ENCODE measurements around the gene PTGS1. TPM values are rescaled to one million over a fixed set of nuclear protein-coding genes. Genes with fewer than 3 reads are reported as not detected.

PTGS1 gene
- total and polyA plus RNA-seq, 9 of the 15 experiments (the other 6 are each of a cell fraction or from before 2014, with no cell fraction given) = 3.4 to 12.9 (median 5.3) TPM

DNA sequence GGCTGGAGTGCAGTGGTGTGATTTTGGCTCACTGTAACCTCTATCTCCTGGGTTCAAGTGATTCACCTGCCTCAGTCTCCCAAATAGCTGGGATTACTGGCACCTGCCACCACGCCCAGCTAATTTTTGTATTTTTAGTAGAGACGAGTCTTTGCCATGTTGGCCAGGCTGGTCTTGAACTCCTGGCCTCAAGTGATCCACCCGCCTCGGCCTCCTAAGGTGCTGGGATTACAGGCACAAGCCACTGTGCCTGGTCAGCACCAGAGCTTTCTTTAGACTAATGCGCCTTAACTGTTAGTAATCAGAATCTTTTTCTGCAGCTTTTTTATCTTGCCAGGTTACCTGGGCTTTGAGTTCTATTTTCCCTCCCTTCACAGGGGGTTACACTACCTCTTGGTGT is 18.4 kb downstream of the PTGS1 start:
- Histone ChIP-seq H3K27ac (ENCODE audit: extremely low read depth, low read depth, low read length) (no peak overlapping the region), H2AFZ (ENCODE audit: low read depth, low read length) (no peak overlapping the region), H4K20me1 (replicated peaks; ENCODE audit: control insufficient read depth, insufficient read depth, low read length) (no peaks in the 10 kb centered on the region), H3K27me3 (ENCODE audit: control insufficient read depth in 2 of 2, insufficient read depth in 2 of 2, low read length in 2 of 2) (peaks cover 0 to 6% of the 10 kb centered on the region in 2 experiments; a peak in 2 of 5 replicates), H3K79me2 (ENCODE audit: control insufficient read depth, insufficient read depth, low read length) (no peaks in the 10 kb centered on the region), H3K9me3 (replicated peaks; ENCODE audit: control insufficient read depth, insufficient read depth, low read depth, low read length) (no peaks in the 10 kb centered on the region; the same call in 1 of the 2 replicates), H3K36me3 (ENCODE audit: control insufficient read depth, insufficient read depth, low read length) (no peaks in the 10 kb centered on the region), H3K4me3 (no peak overlapping the region), H3K9me1 (ENCODE audit: control insufficient read depth, insufficient read depth, low read length) (no peaks in the 10 kb centered on the region), H3K4me2 (ENCODE audit: insufficient read depth, low read length) (no peak overlapping the region), H3K9ac (ENCODE audit: insufficient read depth in 1 of 2, low read depth in 2 of 2, low read length in 2 of 2) (no peak overlapping the region), H3K4me1 (replicated peaks in 1 of 2; ENCODE audit: control insufficient read depth in 2 of 2, insufficient read depth in 2 of 2, low read length in 2 of 2) (no peaks in the 10 kb centered on the region)
- WGBS (ENCODE audit: insufficient coverage, low coverage, missing lambda C conversion rate) = 20% methylated on average over 5 of the region's 5 CpGs
- ChIA-PET CTCF (ENCODE audit: low intra/inter-chr PET ratio) (no interaction called here), POLR2A (interaction anchor here (0.7 to 1.8 kb wide), 3 partner anchors 9 to 12 kb away, joined by 3 to 12 read pairs (median 4); no protein-coding TSS in a partner anchor)
- FAIRE-seq (no peak), DNase-seq (ENCODE audit: extremely low read depth in 1 of 4, low spot score in 3 of 4) (no peak), ATAC-seq (no peak)
- no TSS peak for BruUV-seq (replicated peaks)
- intact Hi-C loops (cut with micrococcal nuclease) = no loop called here
- in situ Hi-C loops (cut with MboI) = no loop called here
- TF ChIP-seq MTA2 (IDR thresholded peaks at IDR 0.05; ENCODE audit: low read depth) (no peak), MCM7 (IDR thresholded peaks at IDR 0.05) (no peak), CAMTA2 (CRISPR knock-in tag; conservative IDR thresholded peaks at IDR 0.05) (no peak), PTRF (tag; IDR thresholded peaks at IDR 0.05) (no peak), STAT5A (IDR thresholded peaks at IDR 0.05; ENCODE audit: borderline replicate concordance, low read length) (no peak), MXI1 (IDR thresholded peaks at IDR 0.05; ENCODE audit: low read depth, low read length) (no peak), POLR3G (IDR thresholded peaks at IDR 0.05; ENCODE audit: extremely low read depth, insufficient read length, insufficient replicate concordance) (no peak), ZNF785 (CRISPR knock-in tag; IDR thresholded peaks at IDR 0.05) (no peak)
- TF ChIP-seq, protein P1, sequence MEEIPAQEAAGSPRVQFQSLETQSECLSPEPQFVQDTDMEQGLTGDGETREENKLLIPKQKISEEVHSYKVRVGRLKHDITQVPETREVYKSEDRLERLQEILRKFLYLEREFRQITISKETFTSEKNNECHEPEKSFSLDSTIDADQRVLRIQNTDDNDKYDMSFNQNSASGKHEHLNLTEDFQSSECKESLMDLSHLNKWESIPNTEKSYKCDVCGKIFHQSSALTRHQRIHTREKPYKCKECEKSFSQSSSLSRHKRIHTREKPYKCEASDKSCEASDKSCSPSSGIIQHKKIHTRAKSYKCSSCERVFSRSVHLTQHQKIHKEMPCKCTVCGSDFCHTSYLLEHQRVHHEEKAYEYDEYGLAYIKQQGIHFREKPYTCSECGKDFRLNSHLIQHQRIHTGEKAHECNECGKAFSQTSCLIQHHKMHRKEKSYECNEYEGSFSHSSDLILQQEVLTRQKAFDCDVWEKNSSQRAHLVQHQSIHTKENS (CRISPR knock-in tag; IDR thresholded peaks at IDR 0.05) = no peak
- TF ChIP-seq, protein P2, sequence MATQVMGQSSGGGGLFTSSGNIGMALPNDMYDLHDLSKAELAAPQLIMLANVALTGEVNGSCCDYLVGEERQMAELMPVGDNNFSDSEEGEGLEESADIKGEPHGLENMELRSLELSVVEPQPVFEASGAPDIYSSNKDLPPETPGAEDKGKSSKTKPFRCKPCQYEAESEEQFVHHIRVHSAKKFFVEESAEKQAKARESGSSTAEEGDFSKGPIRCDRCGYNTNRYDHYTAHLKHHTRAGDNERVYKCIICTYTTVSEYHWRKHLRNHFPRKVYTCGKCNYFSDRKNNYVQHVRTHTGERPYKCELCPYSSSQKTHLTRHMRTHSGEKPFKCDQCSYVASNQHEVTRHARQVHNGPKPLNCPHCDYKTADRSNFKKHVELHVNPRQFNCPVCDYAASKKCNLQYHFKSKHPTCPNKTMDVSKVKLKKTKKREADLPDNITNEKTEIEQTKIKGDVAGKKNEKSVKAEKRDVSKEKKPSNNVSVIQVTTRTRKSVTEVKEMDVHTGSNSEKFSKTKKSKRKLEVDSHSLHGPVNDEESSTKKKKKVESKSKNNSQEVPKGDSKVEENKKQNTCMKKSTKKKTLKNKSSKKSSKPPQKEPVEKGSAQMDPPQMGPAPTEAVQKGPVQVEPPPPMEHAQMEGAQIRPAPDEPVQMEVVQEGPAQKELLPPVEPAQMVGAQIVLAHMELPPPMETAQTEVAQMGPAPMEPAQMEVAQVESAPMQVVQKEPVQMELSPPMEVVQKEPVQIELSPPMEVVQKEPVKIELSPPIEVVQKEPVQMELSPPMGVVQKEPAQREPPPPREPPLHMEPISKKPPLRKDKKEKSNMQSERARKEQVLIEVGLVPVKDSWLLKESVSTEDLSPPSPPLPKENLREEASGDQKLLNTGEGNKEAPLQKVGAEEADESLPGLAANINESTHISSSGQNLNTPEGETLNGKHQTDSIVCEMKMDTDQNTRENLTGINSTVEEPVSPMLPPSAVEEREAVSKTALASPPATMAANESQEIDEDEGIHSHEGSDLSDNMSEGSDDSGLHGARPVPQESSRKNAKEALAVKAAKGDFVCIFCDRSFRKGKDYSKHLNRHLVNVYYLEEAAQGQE (IDR thresholded peaks at IDR 0.05; ENCODE audit: borderline replicate concordance) = no peak
- TF ChIP-seq, protein P2 (CRISPR knock-in tag; IDR thresholded peaks at IDR 0.05; ENCODE audit: low read depth) = no peak
- TF ChIP-seq, protein P3, sequence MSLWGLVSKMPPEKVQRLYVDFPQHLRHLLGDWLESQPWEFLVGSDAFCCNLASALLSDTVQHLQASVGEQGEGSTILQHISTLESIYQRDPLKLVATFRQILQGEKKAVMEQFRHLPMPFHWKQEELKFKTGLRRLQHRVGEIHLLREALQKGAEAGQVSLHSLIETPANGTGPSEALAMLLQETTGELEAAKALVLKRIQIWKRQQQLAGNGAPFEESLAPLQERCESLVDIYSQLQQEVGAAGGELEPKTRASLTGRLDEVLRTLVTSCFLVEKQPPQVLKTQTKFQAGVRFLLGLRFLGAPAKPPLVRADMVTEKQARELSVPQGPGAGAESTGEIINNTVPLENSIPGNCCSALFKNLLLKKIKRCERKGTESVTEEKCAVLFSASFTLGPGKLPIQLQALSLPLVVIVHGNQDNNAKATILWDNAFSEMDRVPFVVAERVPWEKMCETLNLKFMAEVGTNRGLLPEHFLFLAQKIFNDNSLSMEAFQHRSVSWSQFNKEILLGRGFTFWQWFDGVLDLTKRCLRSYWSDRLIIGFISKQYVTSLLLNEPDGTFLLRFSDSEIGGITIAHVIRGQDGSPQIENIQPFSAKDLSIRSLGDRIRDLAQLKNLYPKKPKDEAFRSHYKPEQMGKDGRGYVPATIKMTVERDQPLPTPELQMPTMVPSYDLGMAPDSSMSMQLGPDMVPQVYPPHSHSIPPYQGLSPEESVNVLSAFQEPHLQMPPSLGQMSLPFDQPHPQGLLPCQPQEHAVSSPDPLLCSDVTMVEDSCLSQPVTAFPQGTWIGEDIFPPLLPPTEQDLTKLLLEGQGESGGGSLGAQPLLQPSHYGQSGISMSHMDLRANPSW (CRISPR knock-in tag; IDR thresholded peaks at IDR 0.05) = no peak
